GM23338 (cell line): ENCODE results near the gene ITPR2. TPM values are rescaled to one million over a fixed set of nuclear protein-coding genes. Genes with fewer than 3 reads are reported as not detected.

Source experiments
- ATAC-seq: fragments of 200-7000 bp; cut with Tn5 transposase; 3 replicates; pipeline ENCODE4 v1.9.1; 2020
- DNase-seq: peaks from one replicate; pipeline ENCODE4 v3.0.0-alpha.2; 2015; ENCODE audit warnings: low spot score
- H2AFZ ChIP-seq: fragments of 200-600 bp; sonication (generic); 2 replicates; pipeline ENCODE4 v1.8.0; 2016; ENCODE audit warnings: antibody characterized with exemption, mild to moderate bottlenecking, moderate library complexity
- H3F3A ChIP-seq: fragments of 200-600 bp; sonication (generic); replicated peaks from 2 replicates; pipeline ENCODE4 v1.8.0; 2017; ENCODE audit warnings: antibody characterized with exemption, mixed run types, low read depth
- H3K27ac ChIP-seq: fragments of 200-600 bp; sonication (generic); 2 replicates; pipeline ENCODE4 v1.6.1; 2016; ENCODE audit warnings: low read depth
- H3K27me3 ChIP-seq: fragments of 200-600 bp; sonication (generic); 2 replicates; pipeline ENCODE4 v1.8.0; 2016; ENCODE audit warnings: mild to moderate bottlenecking, mixed run types, moderate library complexity; ENCODE audit not compliant: insufficient read depth
- H3K36me3 ChIP-seq: fragments of 200-600 bp; sonication (generic); 2 replicates; pipeline ENCODE4 v1.8.0; 2016; ENCODE audit warnings: mild to moderate bottlenecking; ENCODE audit not compliant: insufficient read depth
- H3K4me1 ChIP-seq: fragments of 200-600 bp; sonication (generic); 2 replicates; pipeline ENCODE4 v1.8.0; 2016; ENCODE audit warnings: mild to moderate bottlenecking, moderate library complexity; ENCODE audit not compliant: insufficient read depth
- H3K4me2 ChIP-seq: fragments of 200-600 bp; sonication (generic); 2 replicates; pipeline ENCODE4 v1.7.1; 2017; ENCODE audit warnings: mixed run types
- H3K4me3 ChIP-seq: fragments of 200-600 bp; sonication (generic); 2 replicates; pipeline ENCODE4 v1.6.1; 2016; ENCODE audit warnings: mixed run types
- H3K79me2 ChIP-seq: fragments of 200-600 bp; sonication (generic); replicated peaks from 2 replicates; pipeline ENCODE4 v1.8.0; 2017; ENCODE audit warnings: mild to moderate bottlenecking; ENCODE audit not compliant: insufficient read depth
- H3K9me2 ChIP-seq: fragments of 200-600 bp; sonication (generic); 2 replicates; pipeline ENCODE4 v1.8.0; 2017; ENCODE audit not compliant: insufficient read depth
- H4K20me1 ChIP-seq: fragments of 200-600 bp; sonication (generic); replicated peaks from 2 replicates; pipeline ENCODE4 v1.8.0; 2017; ENCODE audit warnings: mild to moderate bottlenecking; ENCODE audit not compliant: insufficient read depth
- H3K27ac Mint-ChIP-seq: 2 replicates; pipeline ENCODE4 v1.8.0; 2020; ENCODE audit warnings: inconsistent platforms, mild to moderate bottlenecking, moderate library complexity, mixed read lengths
- H3K27me3 Mint-ChIP-seq: 3 replicates; pipeline ENCODE4 v1.8.0; 2022; ENCODE audit warnings: low read depth, mild to moderate bottlenecking, moderate library complexity, mixed read lengths, inconsistent platforms; ENCODE audit not compliant: insufficient read depth, poor library complexity
- H3K36me3 Mint-ChIP-seq: 3 replicates; pipeline ENCODE4 v1.8.0; 2021; ENCODE audit warnings: low read depth, mild to moderate bottlenecking, inconsistent platforms, moderate library complexity, mixed read lengths
- H3K4me1 Mint-ChIP-seq: 3 replicates; pipeline ENCODE4 v1.8.0; 2020; ENCODE audit warnings: mild to moderate bottlenecking, inconsistent platforms, mixed read lengths
- H3K4me3 Mint-ChIP-seq: 3 replicates; pipeline ENCODE4 v1.8.0; 2021; ENCODE audit warnings: moderate library complexity, mild to moderate bottlenecking, inconsistent platforms, mixed read lengths
- H3K9me3 Mint-ChIP-seq: 3 replicates; pipeline ENCODE4 v1.8.0; 2020; ENCODE audit warnings: moderate library complexity, mild to moderate bottlenecking, inconsistent platforms, mixed read lengths
- CREB1 ChIP-seq: fragments of 250-450 bp; sonication (Bioruptor Pico); IDR thresholded peaks from 2 replicates; pipeline ENCODE4 v1.5.0; 2020; ENCODE audit warnings: low read depth, mild to moderate bottlenecking, moderate library complexity
- CTCF ChIP-seq, 2 experiments: fragments of 200-600 bp in 1 of 2; sonication (generic) in 1 of 2; conservative IDR thresholded peaks; 2 replicates each; pipeline versions ENCODE4 v1.5.1 to v1.6.1; 2016 to 2017; ENCODE audit warnings: antibody characterized with exemption in 2 of 2, low read depth in 2 of 2, mild to moderate bottlenecking in 2 of 2, moderate library complexity in 1 of 2
- ETS1 ChIP-seq: IDR thresholded peaks from 2 replicates; pipeline ENCODE4 v1.6.1; 2016; ENCODE audit warnings: antibody characterized with exemption
- EZH2phosphoT487 ChIP-seq: fragments of 200-600 bp; sonication (generic); IDR thresholded peaks from one replicate; pipeline ENCODE4 v1.8.1; 2018; ENCODE audit warnings: antibody characterized with exemption; ENCODE audit not compliant: unreplicated experiment
- NANOG ChIP-seq: IDR thresholded peaks from 2 replicates; pipeline ENCODE4 v1.6.1; 2016; ENCODE audit warnings: antibody characterized with exemption, borderline replicate concordance
- POLR2AphosphoS5 ChIP-seq: IDR thresholded peaks from 2 replicates; pipeline ENCODE4 v1.6.1; 2016; ENCODE audit warnings: antibody characterized with exemption, low read depth
- REST ChIP-seq: IDR thresholded peaks from one replicate; pipeline ENCODE4 v1.6.1; 2018; ENCODE audit warnings: antibody characterized with exemption; ENCODE audit not compliant: unreplicated experiment
- STAT1 ChIP-seq: IDR thresholded peaks from one replicate; pipeline ENCODE4 v1.6.1; 2016; ENCODE audit warnings: antibody characterized with exemption; ENCODE audit not compliant: unreplicated experiment
- ZNF114 ChIP-seq: fragments of 250-450 bp; sonication (Bioruptor Pico); IDR thresholded peaks from 2 replicates; pipeline ENCODE4 v1.5.0; 2020; ENCODE audit warnings: mild to moderate bottlenecking, moderate library complexity
- polyA plus RNA-seq: library from polyadenylated mRNA; unstranded; fragments of >200 nt; fragmentation: Nextera tagmentation; extraction: Ambion mirVana; gene quantifications from 2 replicates; pipeline ENCODE4 v1.2.1, GENCODE V29; 2016
- total RNA-seq: library from RNA; depleted of rRNA; stranded (reverse); fragments of >200 nt; shearing (Covaris generic); gene quantifications from 2 replicates; pipeline ENCODE4 v1.2.3, GENCODE V29; 2014

The ITPR2 gene
- total and polyA plus RNA-seq, 2 experiments from 2014 or later = 44.5 to 65.2 TPM

GRCh38 chr12:26727482-26728204 lies 105.4 kb downstream of the ITPR2 start (continued):
- TF ChIP-seq REST = no peak
- no peak for TF ChIP-seq NANOG
- TF ChIP-seq ZNF114 (CRISPR knock-in tag) = no peak
- no peak for TF ChIP-seq ETS1
- no peak for TF ChIP-seq CREB1 (CRISPR knock-in tag)
- no peak for TF ChIP-seq CTCF (conservative IDR thresholded peaks at IDR 0.05; ENCODE audit: low read depth in 2 of 2)

- H2AFZ ChIP-seq = no peak overlapping the region
- ATAC-seq = no peak
- H3K9me2 ChIP-seq = no peaks in the 10 kb centered on the region
- H3K4me2 ChIP-seq = no peak overlapping the region
- peaks cover 42% of the 10 kb centered on the region for H3K79me2 ChIP-seq
- no peaks in the 10 kb centered on the region for H3K36me3 ChIP-seq
- no peaks in the 10 kb centered on the region for H3K36me3 Mint-ChIP-seq
- no peaks in the 10 kb centered on the region for H3K9me3 Mint-ChIP-seq
- TF ChIP-seq EZH2phosphoT487 (no peak), CREB1 (CRISPR knock-in tag) (no peak), ETS1 (no peak), ZNF114 (CRISPR knock-in tag) (no peak), POLR2AphosphoS5 (no peak), STAT1 (no peak), NANOG (no peak), REST (no peak), CTCF (conservative IDR thresholded peaks at IDR 0.05; ENCODE audit: low read depth in 2 of 2) (no peak)
- H3K27me3 Mint-ChIP-seq = no peaks in the 10 kb centered on the region
- no peaks in the 10 kb centered on the region for H3F3A ChIP-seq
- no peak overlapping the region for H3K27ac Mint-ChIP-seq
- no peak for DNase-seq
- no peak overlapping the region for H3K4me3 ChIP-seq
- H3K27ac ChIP-seq = no peak overlapping the region
- H3K4me1 Mint-ChIP-seq = peaks cover 16% of the 10 kb centered on the region; the same call in 2 of the 3 replicates
- no peak overlapping the region for H3K4me3 Mint-ChIP-seq
- peaks cover 20% of the 10 kb centered on the region for H3K4me1 ChIP-seq
- H3K27me3 ChIP-seq = no peaks in the 10 kb centered on the region
- 0 out of 2 replicates have a peak, but pooled peaks cover 5% of the 10 kb centered on the region for H4K20me1 ChIP-seq
These were observed 106.0 kb downstream of the ITPR2 start for GRCh38 chr12:26726956-26727355.
